C4-2B (cell line): ENCODE results near the gene ARID5B.

ENCODE experiments used
- CTCF ChIP-seq: fragments of 450-650 bp; conservative IDR thresholded peaks from 2 replicates; pipeline ENCODE4 v1.5.1; 2017; ENCODE audit warnings: mild to moderate bottlenecking
- ZFX ChIP-seq: fragments of 450-650 bp; IDR thresholded peaks from 2 replicates; pipeline ENCODE4 v1.6.1; 2017

GRCh38 chr10:62062752-62063512 is 161.4 kb downstream of the ARID5B start:
- TF ChIP-seq CTCF (no peak), ZFX (no peak)
